HepG2 (cell line): ENCODE measurements around the gene CELF6. TPM values are rescaled to one million over a fixed set of nuclear protein-coding genes. Genes with fewer than 3 reads are reported as not detected.

Source experiments
- CEBPB ChIP-seq: IDR thresholded peaks from 2 replicates; pipeline ENCODE4 v1.6.1; 2011; ENCODE audit warnings: low read depth, low read length, improper control_type of control experiment, borderline replicate concordance
- EP300 ChIP-seq, 3 experiments: sonication (generic) in 1 of 3; formaldehyde crosslinking in 1 of 3; IDR thresholded peaks; 2 replicates each; pipeline versions ENCODE4 v1.5.1 to v1.6.1; 2011 to 2020; ENCODE audit warnings: low read depth in 2 of 3, low read length in 2 of 3, borderline replicate concordance in 1 of 3, improper control_type of control experiment in 1 of 3, mild to moderate bottlenecking in 1 of 3, missing genetic modification reagents in 1 of 3, moderate library complexity in 1 of 3
- FOSL2 ChIP-seq: sonication (generic); formaldehyde crosslinking; IDR thresholded peaks from 2 replicates; pipeline ENCODE4 v1.4.0; 2020; ENCODE audit warnings: missing genetic modification reagents
- FOXM1 ChIP-seq: sonication (generic); formaldehyde crosslinking; IDR thresholded peaks from 2 replicates; pipeline ENCODE4 v1.5.0; 2020; ENCODE audit warnings: missing genetic modification reagents
- GATAD2A ChIP-seq: IDR thresholded peaks from 2 replicates; pipeline ENCODE4 v1.6.1; 2016
- NFE2 ChIP-seq: sonication (generic); formaldehyde crosslinking; IDR thresholded peaks from 2 replicates; pipeline ENCODE4 v1.4.0; 2020; ENCODE audit warnings: missing genetic modification reagents
- NR2C2 ChIP-seq: sonication (generic); formaldehyde crosslinking; IDR thresholded peaks from 2 replicates; pipeline ENCODE4 v1.4.0; 2020; ENCODE audit warnings: missing genetic modification reagents, mild to moderate bottlenecking, moderate library complexity, borderline replicate concordance
- PATZ1 ChIP-seq: sonication (generic); formaldehyde crosslinking; IDR thresholded peaks from 2 replicates; pipeline ENCODE4 v1.4.0; 2020; ENCODE audit warnings: missing genetic modification reagents
- RBFOX2 ChIP-seq: fragments of 200-400 bp; formaldehyde crosslinking; IDR thresholded peaks from 2 replicates; pipeline ENCODE4 v1.6.1; 2017; ENCODE audit warnings: low read depth, mild to moderate bottlenecking, low read length
- SAFB2 ChIP-seq: sonication (generic); formaldehyde crosslinking; IDR thresholded peaks from 2 replicates; pipeline ENCODE4 v1.5.1; 2020; ENCODE audit warnings: missing genetic modification reagents, low read depth, mild to moderate bottlenecking, borderline replicate concordance
- SATB2 ChIP-seq: sonication (generic); formaldehyde crosslinking; IDR thresholded peaks from 2 replicates; pipeline ENCODE4 v1.5.0; 2020; ENCODE audit warnings: missing genetic modification reagents
- THAP11 ChIP-seq: IDR thresholded peaks from 2 replicates; pipeline ENCODE4 v1.6.1; 2016; ENCODE audit warnings: missing biosample characterization, missing genetic modification reagents
- THYN1 ChIP-seq: sonication (generic); formaldehyde crosslinking; IDR thresholded peaks from 2 replicates; pipeline ENCODE4 v1.8.1; 2023; ENCODE audit warnings: low read depth, mild to moderate bottlenecking, moderate library complexity, missing genetic modification reagents, borderline replicate concordance
- YY1 ChIP-seq: IDR thresholded peaks from 2 replicates; pipeline ENCODE4 v1.6.1; 2011; ENCODE audit warnings: low read length, low read depth, moderate library complexity, mild to moderate bottlenecking; ENCODE audit not compliant: insufficient read depth, insufficient replicate concordance
- ZBTB26 ChIP-seq: IDR thresholded peaks from 2 replicates; pipeline ENCODE4 v1.6.1; 2016; ENCODE audit warnings: missing compliant biosample characterization, missing genetic modification reagents, borderline replicate concordance
- ZNF18 ChIP-seq: sonication (generic); formaldehyde crosslinking; IDR thresholded peaks from 2 replicates; pipeline ENCODE4 v1.8.0; 2022; ENCODE audit warnings: mild to moderate bottlenecking, missing genetic modification reagents; ENCODE audit not compliant: insufficient replicate concordance
- ZNF569 ChIP-seq: sonication (generic); formaldehyde crosslinking; IDR thresholded peaks from 2 replicates; pipeline ENCODE4 v1.5.0; 2020; ENCODE audit warnings: mild to moderate bottlenecking, missing genetic modification reagents, moderate library complexity, borderline replicate concordance
- ZNF598 ChIP-seq: sonication (generic); formaldehyde crosslinking; IDR thresholded peaks from 2 replicates; pipeline ENCODE4 v1.5.1; 2020; ENCODE audit warnings: mild to moderate bottlenecking, missing genetic modification reagents, borderline replicate concordance
- polyA plus RNA-seq, 8 experiments: library from polyadenylated mRNA; depleted of rRNA in 3 of 8; stranded (reverse) in 7 of 8; unstranded in 1 of 8; fragments of >200 nt; fragmentation: Illumina TruSeq in 4 of 8; extraction: Trizol in 4 of 8; gene quantifications; 2 replicates each; pipeline versions ENCODE4 v1.2.1 to v1.2.3, GENCODE V29; 2011 to 2016; ENCODE audit warnings: low read depth in 4 of 8, missing spikeins in 1 of 8, mixed read lengths in 1 of 8; ENCODE audit not compliant: insufficient read depth in 1 of 8
- total RNA-seq, 5 experiments: library from RNA; depleted of rRNA; stranded (reverse); fragments of >200 nt; fragmentation: Illumina TruSeq; extraction: Trizol; gene quantifications; 2 replicates each; pipeline ENCODE4 v1.2.3, GENCODE V29; 2016; ENCODE audit warnings: low read depth in 1 of 5

CELF6 gene
- total and polyA plus RNA-seq, 2 of the 13 experiments (the other 11 are each of a cell fraction or from before 2014, with no cell fraction given), result 0.49 to 0.94 TPM

- TF ChIP-seq PATZ1 (CRISPR knock-in tag) (no peak), THYN1 (CRISPR knock-in tag) (no peak), NR2C2 (CRISPR knock-in tag) (no peak), NFE2 (CRISPR knock-in tag) (peak; percentile 69; the same call in 1 of the 2 replicates), SAFB2 (CRISPR knock-in tag) (no peak), YY1 (no peak), ZNF598 (CRISPR knock-in tag) (no peak), FOXM1 (CRISPR knock-in tag) (no peak), ZNF569 (CRISPR knock-in tag) (no peak), FOSL2 (CRISPR knock-in tag) (peak; percentile 93), RBFOX2 (0 out of 2 replicates have a peak, but pooled peaks have one; percentile 18), GATAD2A (CRISPR knock-in tag) (peak; percentile 39; the same call in 1 of the 2 replicates), SATB2 (CRISPR knock-in tag) (no peak), THAP11 (CRISPR knock-in tag) (0 out of 2 replicates have a peak, but pooled peaks have one; percentile 14), ZBTB26 (CRISPR knock-in tag) (no peak), EP300 (IDR thresholded peaks at IDR 0.05; ENCODE audit: low read depth in 2 of 2, low read length in 2 of 2) (peak in 1 of 2 experiments; percentile 77; a peak in 2 of 4 replicates), EP300 (CRISPR knock-in tag; IDR thresholded peaks at IDR 0.05; ENCODE audit: borderline replicate concordance) (no peak), ZNF18 (CRISPR knock-in tag) (no peak), CEBPB (0 out of 2 replicates have a peak, but pooled peaks have one; percentile 17)
These were observed 82.7 kb downstream of the CELF6 start (continued) for GRCh38 chr15:72237029-72237852.
